ENCODE measurements around the gene AVEN. TPM values are rescaled to one million over a fixed set of nuclear protein-coding genes. Genes with fewer than 3 reads are reported as not detected.

The AVEN gene
- polyA plus RNA-seq, 2 of the 4 experiments (the other 2 are of a cell fraction), result 23.8 to 27.2 TPM

DNA sequence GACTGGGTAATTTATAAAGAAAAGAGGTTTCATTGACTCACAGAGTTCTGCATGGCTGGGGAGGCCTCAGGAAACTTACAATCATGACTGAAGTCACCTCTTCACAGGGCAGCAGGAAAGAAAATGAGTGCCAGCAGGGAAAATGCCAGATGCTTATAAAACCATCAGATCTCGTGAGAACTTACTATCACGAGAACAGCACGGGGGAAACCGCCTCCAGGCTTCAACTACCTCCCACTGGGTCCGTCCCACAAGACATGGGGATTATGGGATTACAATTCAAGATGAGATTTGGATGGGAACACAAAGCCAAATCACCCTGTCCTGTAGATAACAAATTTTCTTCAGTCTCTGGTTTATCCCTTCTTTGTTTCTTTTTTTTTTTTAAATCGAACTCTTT lies 31.0 kb upstream of the AVEN start:
- Histone ChIP-seq H3K4me2 (no peak overlapping the region), H3K9me3 (no peaks in the 10 kb centered on the region), H3K27ac (no peak overlapping the region), H3K4me3 (no peak overlapping the region), H3K4me1 (no peaks in the 10 kb centered on the region)
- TF ChIP-seq RFX5 (IDR thresholded peaks at IDR 0.05) (no peak), USF2 (IDR thresholded peaks at IDR 0.05) (no peak), POLR2AphosphoS2 (conservative IDR thresholded peaks at IDR 0.05; ENCODE audit: low read length) (no peak), ZFP36 (IDR thresholded peaks at IDR 0.05; ENCODE audit: borderline replicate concordance, partially characterized antibody) (no peak), RNF2 (IDR thresholded peaks at IDR 0.05; ENCODE audit: borderline replicate concordance, low read depth) (no peak), FOSB (CRISPR knock-in tag; IDR thresholded peaks at IDR 0.05) (no peak), EHMT2 (IDR thresholded peaks at IDR 0.05; ENCODE audit: low read depth) (no peak), GATA3 (IDR thresholded peaks at IDR 0.05; ENCODE audit: borderline replicate concordance) (no peak), FOXS1 (CRISPR knock-in tag; IDR thresholded peaks at IDR 0.05) (no peak), HES2 (IDR thresholded peaks at IDR 0.05) (no peak), ZNF302 (CRISPR knock-in tag; IDR thresholded peaks at IDR 0.05) (no peak), RCOR1 (IDR thresholded peaks at IDR 0.05; ENCODE audit: low read depth, low read length) (no peak), NFE2L2 (conservative IDR thresholded peaks at IDR 0.05; ENCODE audit: low read length) (no peak), RAD21 (conservative IDR thresholded peaks at IDR 0.05 in 1 of 2, IDR thresholded peaks at IDR 0.05 in 1 of 2) (no peak)
- TF ChIP-seq, protein P1, sequence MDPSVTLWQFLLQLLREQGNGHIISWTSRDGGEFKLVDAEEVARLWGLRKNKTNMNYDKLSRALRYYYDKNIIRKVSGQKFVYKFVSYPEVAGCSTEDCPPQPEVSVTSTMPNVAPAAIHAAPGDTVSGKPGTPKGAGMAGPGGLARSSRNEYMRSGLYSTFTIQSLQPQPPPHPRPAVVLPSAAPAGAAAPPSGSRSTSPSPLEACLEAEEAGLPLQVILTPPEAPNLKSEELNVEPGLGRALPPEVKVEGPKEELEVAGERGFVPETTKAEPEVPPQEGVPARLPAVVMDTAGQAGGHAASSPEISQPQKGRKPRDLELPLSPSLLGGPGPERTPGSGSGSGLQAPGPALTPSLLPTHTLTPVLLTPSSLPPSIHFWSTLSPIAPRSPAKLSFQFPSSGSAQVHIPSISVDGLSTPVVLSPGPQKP (IDR thresholded peaks at IDR 0.05; ENCODE audit: low read depth, low read length), result no peak
- TF ChIP-seq, protein P2, sequence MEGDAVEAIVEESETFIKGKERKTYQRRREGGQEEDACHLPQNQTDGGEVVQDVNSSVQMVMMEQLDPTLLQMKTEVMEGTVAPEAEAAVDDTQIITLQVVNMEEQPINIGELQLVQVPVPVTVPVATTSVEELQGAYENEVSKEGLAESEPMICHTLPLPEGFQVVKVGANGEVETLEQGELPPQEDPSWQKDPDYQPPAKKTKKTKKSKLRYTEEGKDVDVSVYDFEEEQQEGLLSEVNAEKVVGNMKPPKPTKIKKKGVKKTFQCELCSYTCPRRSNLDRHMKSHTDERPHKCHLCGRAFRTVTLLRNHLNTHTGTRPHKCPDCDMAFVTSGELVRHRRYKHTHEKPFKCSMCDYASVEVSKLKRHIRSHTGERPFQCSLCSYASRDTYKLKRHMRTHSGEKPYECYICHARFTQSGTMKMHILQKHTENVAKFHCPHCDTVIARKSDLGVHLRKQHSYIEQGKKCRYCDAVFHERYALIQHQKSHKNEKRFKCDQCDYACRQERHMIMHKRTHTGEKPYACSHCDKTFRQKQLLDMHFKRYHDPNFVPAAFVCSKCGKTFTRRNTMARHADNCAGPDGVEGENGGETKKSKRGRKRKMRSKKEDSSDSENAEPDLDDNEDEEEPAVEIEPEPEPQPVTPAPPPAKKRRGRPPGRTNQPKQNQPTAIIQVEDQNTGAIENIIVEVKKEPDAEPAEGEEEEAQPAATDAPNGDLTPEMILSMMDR (IDR thresholded peaks at IDR 0.05), result no peak
- TF ChIP-seq, protein P3, sequence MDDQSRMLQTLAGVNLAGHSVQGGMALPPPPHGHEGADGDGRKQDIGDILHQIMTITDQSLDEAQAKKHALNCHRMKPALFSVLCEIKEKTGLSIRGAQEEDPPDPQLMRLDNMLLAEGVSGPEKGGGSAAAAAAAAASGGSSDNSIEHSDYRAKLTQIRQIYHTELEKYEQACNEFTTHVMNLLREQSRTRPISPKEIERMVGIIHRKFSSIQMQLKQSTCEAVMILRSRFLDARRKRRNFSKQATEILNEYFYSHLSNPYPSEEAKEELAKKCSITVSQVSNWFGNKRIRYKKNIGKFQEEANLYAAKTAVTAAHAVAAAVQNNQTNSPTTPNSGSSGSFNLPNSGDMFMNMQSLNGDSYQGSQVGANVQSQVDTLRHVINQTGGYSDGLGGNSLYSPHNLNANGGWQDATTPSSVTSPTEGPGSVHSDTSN (IDR thresholded peaks at IDR 0.05), result no peak
- no peak for FAIRE-seq
- peak in 1 of 2 experiments; percentile 14 for DNase-seq (ENCODE audit: low read depth in 1 of 2, low spot score in 1 of 2)
- ChIA-PET CTCF (interaction anchor here (5.7 kb wide), 1 partner anchor 8 kb away, joined by 48 read pairs; no protein-coding TSS in a partner anchor), POLR2A (no interaction called here)
- no peak for ATAC-seq
- 52% methylated on average over 6 of the region's 6 CpGs for WGBS (ENCODE audit: missing lambda C conversion rate)

- TF ChIP-seq HOXB5 (CRISPR knock-in tag; IDR thresholded peaks at IDR 0.05), result no peak
- TF ChIP-seq BHLHE40 (IDR thresholded peaks at IDR 0.05; ENCODE audit: low read depth, low read length), result no peak
- TF ChIP-seq EP300 (IDR thresholded peaks at IDR 0.05), result no peak
- no peak for TF ChIP-seq RARB (CRISPR knock-in tag; IDR thresholded peaks at IDR 0.05)
- H3K9me3 ChIP-seq, result no peaks in the 10 kb centered on the region
- ChIA-PET POLR2A (no interaction called here), CTCF (interaction anchor here (0.6 to 11.1 kb wide), 4 partner anchors 9 to 144 kb away, joined by 3 to 112 read pairs (median 3); partner anchors contain the start of gene KATNBL1)
- ATAC-seq, result no peak
- H3K4me3 ChIP-seq, result no peak overlapping the region
- H3K4me1 ChIP-seq, result no peaks in the 10 kb centered on the region
- no peak overlapping the region for H3K4me2 ChIP-seq
- no peak for FAIRE-seq
- no peak overlapping the region for H3K27ac ChIP-seq
- no peak for DNase-seq (ENCODE audit: low read depth in 1 of 2, low spot score in 1 of 2)
- WGBS (ENCODE audit: missing lambda C conversion rate), result 60% methylated on average over 8 of the region's 8 CpGs
These were observed 26.9 kb upstream of the AVEN start for GRCh38 chr15:34065941-34066340.

Measured in A549 (cell line).